Camera-type eye (tissue), 1 donor: ENCODE data around the gene PELI3. TPM values are rescaled to one million over a fixed set of nuclear protein-coding genes. Genes with fewer than 3 reads are reported as not detected.

Experiments used
- total RNA-seq: library from RNA; depleted of rRNA; stranded (reverse); fragments of >200 nt; gene quantifications from one replicate; pipeline ENCODE4 v1.2.3, GENCODE V29; 2014

PELI3 gene
- total RNA-seq, result 13.6 TPM

GRCh38 chr11:66466225-66467033, at the start of gene PELI3:
Gene PELI3, plus strand, starts transcription at chr11:66466905. Its CDS starts 1,224 bp downstream, at chr11:66468129.

GRCh38 chr11:66420671-66421476, 45.8 kb upstream of the PELI3 start, which contains the start of gene NPAS4:
Gene NPAS4, plus strand, starts transcription at chr11:66421035. Its CDS starts 145 bp downstream, at chr11:66421180.

GRCh38 chr11:66438504-66439466, 27.9 kb upstream of the PELI3 start, which contains the start of gene MRPL11:
Gene MRPL11, minus strand, starts transcription at chr11:66438848. Its CDS starts 94 bp downstream, at chr11:66438754.

GRCh38 chr11:66480117-66480938, 13.6 kb downstream of the PELI3 start, which contains the start of gene DPP3:
Gene DPP3, plus strand, starts transcription at chr11:66480434. Its CDS starts 1,767 bp downstream, at chr11:66482201.

GRCh38 chr11:66510271-66510989, 43.7 kb downstream of the PELI3 start, which contains the start of gene BBS1:
Gene BBS1, plus strand, starts transcription at chr11:66510635. Its CDS starts 25 bp downstream, at chr11:66510660.

Other genes starting within 250 kb of the PELI3 start
- gene KLC2, start 209.2 kb upstream of the PELI3 start, total RNA-seq, result 32.8 TPM
- 63.8 TPM for gene RAB1B, start 198.3 kb upstream of the PELI3 start, total RNA-seq
- 8.2 TPM for gene CNIH2, start 188.7 kb upstream of the PELI3 start, total RNA-seq
- 54.2 TPM for gene YIF1A, start 177.8 kb upstream of the PELI3 start, total RNA-seq
- gene TMEM151A, start 175.0 kb upstream of the PELI3 start, total RNA-seq, result 4.0 TPM
- 37.8 TPM for gene CD248, start 149.9 kb upstream of the PELI3 start, total RNA-seq
- 3.0 TPM for gene RIN1, start 130.5 kb upstream of the PELI3 start, total RNA-seq
- gene BRMS1, start 121.8 kb upstream of the PELI3 start, total RNA-seq, result 21.7 TPM
- 75.3 TPM for gene B4GAT1, start 119.3 kb upstream of the PELI3 start, total RNA-seq
- 2.8 TPM for gene SLC29A2, start 95.1 kb upstream of the PELI3 start, total RNA-seq
- 0.82 TPM for gene NPAS4, start 45.9 kb upstream of the PELI3 start, total RNA-seq
- gene MRPL11, start 28.1 kb upstream of the PELI3 start, total RNA-seq, result 27.0 TPM
- gene DPP3, start 13.5 kb downstream of the PELI3 start, total RNA-seq, result 24.1 TPM
- 146 TPM for gene BBS1, start 43.7 kb downstream of the PELI3 start, total RNA-seq
- 10.4 TPM for gene ZDHHC24, start 79.1 kb downstream of the PELI3 start, total RNA-seq
- 0.49 TPM for gene ACTN3, start 80.0 kb downstream of the PELI3 start, total RNA-seq
- 83.2 TPM for gene CTSF, start 101.7 kb downstream of the PELI3 start, total RNA-seq
- gene CCDC87, start 126.2 kb downstream of the PELI3 start, total RNA-seq, result 0.38 TPM
- 36.2 TPM for gene CCS, start 126.3 kb downstream of the PELI3 start, total RNA-seq
- gene RBM14, start 149.7 kb downstream of the PELI3 start, total RNA-seq, result 100 TPM
- 189 TPM for gene RBM4, start 171.8 kb downstream of the PELI3 start, total RNA-seq
- gene RBM4B, start 211.0 kb downstream of the PELI3 start, total RNA-seq, result 71.8 TPM